Measurements from ENCODE around the gene LTO1. TPM values are rescaled to one million over a fixed set of nuclear protein-coding genes. Genes with fewer than 3 reads are reported as not detected.
A peak's percentile ranks its signal among the peaks of the same experiment; 100 is the strongest.

LTO1 gene
- total and polyA plus RNA-seq, 2 of the 13 experiments (the other 11 are each of a cell fraction or from before 2014, with no cell fraction given), result 11.8 to 15.0 TPM

DNA sequence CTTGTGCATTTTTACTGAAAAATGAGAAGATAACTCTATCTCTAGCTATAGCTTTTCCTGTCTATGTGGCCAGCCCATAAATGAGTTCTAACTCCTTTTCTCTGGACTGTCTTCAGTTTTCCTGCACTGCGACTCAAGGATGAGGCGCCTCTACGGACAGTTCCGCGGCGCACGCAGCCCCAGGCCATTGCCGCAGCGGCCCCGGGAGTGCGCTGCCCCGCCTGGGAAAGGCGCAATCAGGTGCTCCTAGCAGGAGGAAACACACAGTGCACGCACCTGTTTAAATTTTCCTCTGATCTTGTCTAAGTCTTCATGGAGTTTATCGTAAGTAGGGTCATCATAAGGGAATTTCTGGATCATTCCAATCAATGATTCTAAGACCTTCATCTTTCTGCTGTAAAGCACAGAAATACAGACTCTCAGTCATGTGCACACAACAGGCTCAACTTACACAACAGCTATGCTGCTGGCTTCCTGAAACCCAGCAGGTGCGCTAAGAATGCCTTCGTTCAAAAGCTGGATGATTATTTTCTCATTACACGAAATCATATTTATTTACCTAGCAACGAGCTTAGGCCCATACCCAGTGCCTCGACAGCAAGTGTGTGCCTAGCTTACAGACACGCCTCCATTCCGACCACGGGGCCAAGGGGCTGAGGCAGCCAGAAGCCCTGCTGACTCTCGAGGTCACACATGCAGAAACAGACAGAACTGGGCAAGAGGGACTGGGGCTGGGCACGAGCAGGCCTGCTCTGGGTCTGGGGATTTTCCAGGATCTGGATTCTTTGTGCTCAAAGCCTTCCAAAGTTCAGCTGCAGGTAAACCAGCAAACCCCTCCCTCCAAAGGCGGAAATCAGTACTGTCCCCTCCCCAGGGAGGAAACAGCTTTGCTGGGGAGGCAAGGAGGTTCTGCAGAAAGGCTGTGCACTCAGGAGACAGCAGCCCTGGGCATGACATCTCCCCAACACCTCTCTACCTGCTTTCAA lies 7.2 kb downstream of the LTO1 start (continued):
- no peak for TF ChIP-seq NFE2L2 (IDR thresholded peaks at IDR 0.05; ENCODE audit: low read length)
- TF ChIP-seq ETV5 (CRISPR knock-in tag; IDR thresholded peaks at IDR 0.05; ENCODE audit: borderline replicate concordance), result peak; percentile 90; the same call in 1 of the 2 replicates
- TF ChIP-seq BORCS8-MEF2B (CRISPR knock-in tag; IDR thresholded peaks at IDR 0.05), result peak; percentile 67
- peak in 1 of 2 experiments; percentile 59; a peak in 1 of 4 replicates for TF ChIP-seq EP300 (IDR thresholded peaks at IDR 0.05; ENCODE audit: low read depth in 2 of 2, low read length in 2 of 2)
- TF ChIP-seq EP300 (CRISPR knock-in tag; IDR thresholded peaks at IDR 0.05; ENCODE audit: borderline replicate concordance), result peak; percentile 61; the same call in 1 of the 2 replicates
- TF ChIP-seq HOXA3 (CRISPR knock-in tag; IDR thresholded peaks at IDR 0.05), result peak; percentile 68
- peak; percentile 77; the same call in 1 of the 2 replicates for TF ChIP-seq ZNF280D (CRISPR knock-in tag; IDR thresholded peaks at IDR 0.05)
- peak; percentile 30; the same call in 1 of the 2 replicates for TF ChIP-seq TCF7 (IDR thresholded peaks at IDR 0.05; ENCODE audit: low read depth)
- TF ChIP-seq, protein P1, sequence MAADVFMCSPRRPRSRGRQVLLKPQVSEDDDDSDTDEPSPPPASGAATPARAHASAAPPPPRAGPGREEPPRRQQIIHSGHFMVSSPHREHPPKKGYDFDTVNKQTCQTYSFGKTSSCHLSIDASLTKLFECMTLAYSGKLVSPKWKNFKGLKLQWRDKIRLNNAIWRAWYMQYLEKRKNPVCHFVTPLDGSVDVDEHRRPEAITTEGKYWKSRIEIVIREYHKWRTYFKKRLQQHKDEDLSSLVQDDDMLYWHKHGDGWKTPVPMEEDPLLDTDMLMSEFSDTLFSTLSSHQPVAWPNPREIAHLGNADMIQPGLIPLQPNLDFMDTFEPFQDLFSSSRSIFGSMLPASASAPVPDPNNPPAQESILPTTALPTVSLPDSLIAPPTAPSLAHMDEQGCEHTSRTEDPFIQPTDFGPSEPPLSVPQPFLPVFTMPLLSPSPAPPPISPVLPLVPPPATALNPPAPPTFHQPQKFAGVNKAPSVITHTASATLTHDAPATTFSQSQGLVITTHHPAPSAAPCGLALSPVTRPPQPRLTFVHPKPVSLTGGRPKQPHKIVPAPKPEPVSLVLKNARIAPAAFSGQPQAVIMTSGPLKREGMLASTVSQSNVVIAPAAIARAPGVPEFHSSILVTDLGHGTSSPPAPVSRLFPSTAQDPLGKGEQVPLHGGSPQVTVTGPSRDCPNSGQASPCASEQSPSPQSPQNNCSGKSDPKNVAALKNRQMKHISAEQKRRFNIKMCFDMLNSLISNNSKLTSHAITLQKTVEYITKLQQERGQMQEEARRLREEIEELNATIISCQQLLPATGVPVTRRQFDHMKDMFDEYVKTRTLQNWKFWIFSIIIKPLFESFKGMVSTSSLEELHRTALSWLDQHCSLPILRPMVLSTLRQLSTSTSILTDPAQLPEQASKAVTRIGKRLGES (CRISPR knock-in tag; IDR thresholded peaks at IDR 0.05; ENCODE audit: borderline replicate concordance), result no peak
- TF ChIP-seq ZNF691 (CRISPR knock-in tag; IDR thresholded peaks at IDR 0.05; ENCODE audit: borderline replicate concordance, low read depth), result peak; percentile 68
- peak; percentile 94 for TF ChIP-seq ARNTL (CRISPR knock-in tag; IDR thresholded peaks at IDR 0.05)
- peak; percentile 96; the same call in 1 of the 2 replicates for TF ChIP-seq ZFP37 (CRISPR knock-in tag; IDR thresholded peaks at IDR 0.05; ENCODE audit: borderline replicate concordance)
- TF ChIP-seq CSRNP1 (CRISPR knock-in tag; IDR thresholded peaks at IDR 0.05), result peak; percentile 57; the same call in 1 of the 2 replicates
- TF ChIP-seq, protein P2, sequence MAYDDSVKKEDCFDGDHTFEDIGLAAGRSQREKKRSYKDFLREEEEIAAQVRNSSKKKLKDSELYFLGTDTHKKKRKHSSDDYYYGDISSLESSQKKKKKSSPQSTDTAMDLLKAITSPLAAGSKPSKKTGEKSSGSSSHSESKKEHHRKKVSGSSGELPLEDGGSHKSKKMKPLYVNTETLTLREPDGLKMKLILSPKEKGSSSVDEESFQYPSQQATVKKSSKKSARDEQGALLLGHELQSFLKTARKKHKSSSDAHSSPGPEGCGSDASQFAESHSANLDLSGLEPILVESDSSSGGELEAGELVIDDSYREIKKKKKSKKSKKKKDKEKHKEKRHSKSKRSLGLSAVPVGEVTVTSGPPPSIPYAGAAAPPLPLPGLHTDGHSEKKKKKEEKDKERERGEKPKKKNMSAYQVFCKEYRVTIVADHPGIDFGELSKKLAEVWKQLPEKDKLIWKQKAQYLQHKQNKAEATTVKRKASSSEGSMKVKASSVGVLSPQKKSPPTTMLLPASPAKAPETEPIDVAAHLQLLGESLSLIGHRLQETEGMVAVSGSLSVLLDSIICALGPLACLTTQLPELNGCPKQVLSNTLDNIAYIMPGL (CRISPR knock-in tag; IDR thresholded peaks at IDR 0.05; ENCODE audit: borderline replicate concordance in 1 of 2, low read depth in 1 of 2), result peak; percentile 23 to 51; a peak in 1 of 4 replicates
- TF ChIP-seq ZBTB7B (CRISPR knock-in tag; IDR thresholded peaks at IDR 0.05), result peak; percentile 79

Data from HepG2 (cell line).